Activated CD8-positive, alpha-beta T cell treated with anti-CD3 and anti-CD28 coated beads for 36 hours (primary cell): ENCODE measurements around the gene PDE8B. TPM values are rescaled to one million over a fixed set of nuclear protein-coding genes. Genes with fewer than 3 reads are reported as not detected.

ENCODE experiments used
- total RNA-seq, 2 experiments: library from RNA; stranded (reverse); gene quantifications; one replicate each; pipeline ENCODE4 v1.2.3, GENCODE V29; 2021

PDE8B gene
- total RNA-seq, 2 experiments from 2014 or later = 0.47 TPM; not detected in 1

Other genes starting within 250 kb of the PDE8B start
- 10 to 100 TPM; 27.7 to 33.5 TPM for gene AGGF1, start 180.3 kb upstream of the PDE8B start, total RNA-seq
- 1 to 10 TPM; 5.2 to 6.8 TPM for gene ZBED3, start 123.4 kb upstream of the PDE8B start, total RNA-seq